Chondrocyte (in vitro differentiated cells): ENCODE data around the gene HAUS5. TPM values are rescaled to one million over a fixed set of nuclear protein-coding genes. Genes with fewer than 3 reads are reported as not detected.

Experiments used
- DNase-seq: peaks from one replicate; pipeline ENCODE4 v3.0.0; 2021; ENCODE audit warnings: mixed read lengths, low spot score
- H3K27ac Mint-ChIP-seq: one replicate; pipeline ENCODE4 v1.8.0; 2021; ENCODE audit warnings: mild to moderate bottlenecking, moderate library complexity, mixed read lengths; ENCODE audit not compliant: unreplicated experiment
- H3K27me3 Mint-ChIP-seq: 2 replicates; pipeline ENCODE4 v1.8.0; 2021; ENCODE audit warnings: low read depth, mixed read lengths
- H3K36me3 Mint-ChIP-seq: 2 replicates; pipeline ENCODE4 v1.8.0; 2021; ENCODE audit warnings: low read depth, mixed read lengths
- H3K4me1 Mint-ChIP-seq: 2 replicates; pipeline ENCODE4 v1.8.0; 2021; ENCODE audit warnings: low read depth, mild to moderate bottlenecking, mixed read lengths
- H3K4me3 Mint-ChIP-seq: one replicate; pipeline ENCODE4 v1.8.0; 2021; ENCODE audit warnings: mild to moderate bottlenecking, moderate library complexity, mixed read lengths; ENCODE audit not compliant: unreplicated experiment
- H3K9me3 Mint-ChIP-seq: 2 replicates; pipeline ENCODE4 v1.8.0; 2021; ENCODE audit warnings: low read depth, mixed read lengths
- CTCF ChIP-seq: fragments of 200-600 bp; sonication (generic); IDR thresholded peaks from 2 replicates; pipeline ENCODE4 v1.5.0; 2021; ENCODE audit warnings: antibody characterized with exemption, mild to moderate bottlenecking, moderate library complexity
- total RNA-seq: library from RNA; stranded (reverse); gene quantifications from 3 replicates; pipeline ENCODE4 v1.2.1, GENCODE V29; 2021

Gene HAUS5
- total RNA-seq, 1 donor from 2014 or later, result 8.4 TPM

- no peaks in the 10 kb centered on the region for H3K4me1 Mint-ChIP-seq
- H3K9me3 Mint-ChIP-seq, result no peaks in the 10 kb centered on the region
Measured at GRCh38 chr19:35665604-35666003, 53.1 kb downstream of the HAUS5 start.

GRCh38 chr19:35666251-35666913 is 53.8 kb downstream of the HAUS5 start, which contains the start of gene UPK1A:
Gene UPK1A, plus strand, starts transcription at chr19:35666517. Its CDS starts 296 bp downstream, at chr19:35666813.
- DNase-seq, result no peak
- Mint-ChIP-seq H3K4me1 (no peaks in the 10 kb centered on the region), H3K27me3 (peaks cover 14% of the 10 kb centered on the region), H3K9me3 (no peaks in the 10 kb centered on the region), H3K36me3 (peaks cover 6% of the 10 kb centered on the region), H3K4me3 (no peak within 1 kb of the TSS), H3K27ac (no peak within 1 kb of the TSS)
- no peak for TF ChIP-seq CTCF

More at GRCh38 chr19:35665604-35666003, 53.1 kb downstream of the HAUS5 start:
- Mint-ChIP-seq H3K27me3 (peaks cover 11% of the 10 kb centered on the region), H3K4me3 (no peak overlapping the region), H3K27ac (no peak overlapping the region), H3K36me3 (peaks cover 10% of the 10 kb centered on the region)
- no peak for TF ChIP-seq CTCF
- DNase-seq, result no peak

GRCh38 chr19:35669566-35669965 is 57.0 kb downstream of the HAUS5 start:
- Mint-ChIP-seq H3K4me3 (no peak overlapping the region), H3K4me1 (peaks cover 8% of the 10 kb centered on the region), H3K27ac (no peak overlapping the region), H3K9me3 (no peaks in the 10 kb centered on the region), H3K27me3 (peaks cover 21% of the 10 kb centered on the region), H3K36me3 (no peaks in the 10 kb centered on the region)
- DNase-seq, result no peak
- TF ChIP-seq CTCF, result no peak

GRCh38 chr19:35669974-35670373 is 57.4 kb downstream of the HAUS5 start:
- DNase-seq, result no peak
- Mint-ChIP-seq H3K9me3 (no peaks in the 10 kb centered on the region), H3K4me1 (peaks cover 8% of the 10 kb centered on the region), H3K27me3 (peaks cover 21% of the 10 kb centered on the region), H3K27ac (no peak overlapping the region), H3K36me3 (no peaks in the 10 kb centered on the region), H3K4me3 (no peak overlapping the region)
- no peak for TF ChIP-seq CTCF

GRCh38 chr19:35670686-35671085 is 58.2 kb downstream of the HAUS5 start:
- DNase-seq, result no peak
- Mint-ChIP-seq H3K27ac (no peak overlapping the region), H3K4me3 (no peak overlapping the region), H3K36me3 (no peaks in the 10 kb centered on the region), H3K9me3 (no peaks in the 10 kb centered on the region), H3K27me3 (peaks cover 21% of the 10 kb centered on the region), H3K4me1 (peaks cover 8% of the 10 kb centered on the region)
- TF ChIP-seq CTCF, result no peak
